Hepatic stellate cell (primary cell): Measurements from ENCODE around the gene KIAA0753.

Source experiments
- DNase-seq: peaks from one replicate; pipeline ENCODE4 v3.0.0; 2011; ENCODE audit warnings: low spot score

The KIAA0753 gene

DNA sequence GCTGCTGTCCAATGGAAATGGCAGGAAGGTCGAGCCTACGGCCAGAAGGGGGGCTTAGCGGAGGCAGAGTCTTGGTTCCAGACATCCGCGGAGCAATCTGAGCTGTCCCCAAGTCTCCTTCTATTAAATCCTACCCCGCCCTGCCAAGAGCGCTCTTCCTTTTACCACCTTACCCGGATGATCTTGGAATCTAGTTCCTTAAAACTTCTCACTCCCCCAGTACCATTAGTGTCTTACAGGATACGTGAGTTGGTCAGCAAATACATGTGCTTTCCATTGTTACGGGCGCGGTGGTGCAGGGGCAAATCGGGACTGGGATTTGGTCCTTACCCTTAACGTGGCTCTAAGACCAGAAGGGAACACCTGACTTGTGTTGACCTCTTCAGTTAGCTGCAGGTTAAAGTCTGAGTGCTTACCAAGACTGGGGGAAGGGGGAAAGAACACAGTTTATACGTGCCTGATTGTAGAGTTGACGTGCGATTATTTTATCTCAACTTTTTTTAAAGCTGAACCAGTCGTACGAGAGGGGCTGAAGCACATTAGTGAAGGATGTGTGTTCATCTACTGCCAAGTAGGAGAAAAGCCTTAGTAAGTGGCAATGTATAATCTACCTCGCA lies 844 bp upstream of the KIAA0753 start:
- no peak for DNase-seq

GRCh38 chr17:6639586-6640535 lies 650 bp downstream of the KIAA0753 start:
- peak; percentile 60 for DNase-seq

GRCh38 chr17:6639014-6639585 lies 1.4 kb downstream of the KIAA0753 start:
- DNase-seq: no peak

DNA sequence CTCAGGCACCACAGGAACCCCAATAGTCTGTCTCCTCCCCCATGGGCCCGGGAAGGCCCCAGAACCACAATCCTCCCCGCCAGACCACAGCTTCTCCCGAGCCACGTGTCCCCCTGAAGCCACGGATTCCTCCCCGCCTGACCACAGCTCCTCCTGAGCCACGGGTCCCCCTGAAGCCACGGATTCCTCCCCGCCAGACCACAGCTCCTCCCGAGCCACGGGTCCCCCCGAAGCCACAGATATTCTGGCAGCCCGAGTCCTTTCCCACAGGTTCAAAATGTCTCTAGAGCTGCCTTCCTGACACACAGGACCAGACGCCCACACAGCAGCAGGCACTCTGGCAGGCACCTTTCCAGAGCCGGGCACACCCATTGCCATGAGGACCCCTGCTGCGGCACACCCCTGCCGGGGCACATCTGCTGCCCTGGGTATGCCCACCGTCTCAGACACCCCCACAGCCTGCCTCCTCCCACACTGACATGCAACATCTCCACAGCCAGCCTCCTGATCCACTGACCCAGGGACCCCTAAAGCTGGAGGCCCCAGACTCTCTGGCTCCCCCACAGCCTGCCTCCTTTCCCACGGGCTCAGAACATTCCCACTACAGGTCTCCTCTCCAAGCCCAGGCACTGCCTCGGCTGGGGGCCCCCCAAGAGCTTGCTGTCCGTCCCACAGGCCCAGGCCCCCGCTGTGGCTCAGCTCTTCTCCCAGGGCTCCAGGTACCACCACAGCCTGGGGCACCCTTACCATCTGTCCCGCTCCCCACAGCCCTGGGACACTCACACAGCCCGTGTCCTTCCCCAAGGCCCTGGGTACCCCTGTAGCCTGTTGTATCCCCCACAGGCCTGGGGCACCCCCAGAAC lies 2.2 kb downstream of the KIAA0753 start:
- no peak for DNase-seq

- no peak for DNase-seq
Observed at GRCh38 chr17:6637458-6637840, 3.1 kb downstream of the KIAA0753 start.

GRCh38 chr17:6636616-6637457 lies 3.7 kb downstream of the KIAA0753 start:
- DNase-seq: no peak

- DNase-seq: no peak
Observed at GRCh38 chr17:6636105-6636504, 4.4 kb downstream of the KIAA0753 start.

- DNase-seq: no peak
Observed at GRCh38 chr17:6633263-6633662, 7.2 kb downstream of the KIAA0753 start.

DNA sequence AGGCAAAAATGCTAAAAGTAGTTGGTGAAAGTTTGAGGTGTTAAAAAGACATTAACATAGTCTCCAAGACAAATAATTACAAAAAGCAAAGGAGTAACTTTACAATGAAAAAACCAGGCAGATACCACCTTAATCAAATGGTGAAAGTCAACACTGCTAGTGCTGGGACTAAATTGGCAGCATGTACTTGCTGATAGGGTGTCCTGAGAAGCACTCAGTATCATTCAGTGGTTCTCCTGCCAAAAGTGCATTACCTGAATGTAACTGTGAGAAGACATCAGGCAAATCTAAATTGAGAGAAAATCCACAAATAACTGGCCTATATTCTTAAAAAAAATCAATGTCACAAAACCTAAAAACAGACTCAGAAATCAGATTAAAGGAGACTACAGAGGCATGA lies 8.0 kb downstream of the KIAA0753 start:
- no peak for DNase-seq

GRCh38 chr17:6630390-6630789 lies 10.1 kb downstream of the KIAA0753 start:
- DNase-seq: no peak

GRCh38 chr17:6627019-6627418 lies 13.5 kb downstream of the KIAA0753 start:
- DNase-seq: peak; percentile 22

GRCh38 chr17:6626616-6627015 lies 13.9 kb downstream of the KIAA0753 start:
- no peak for DNase-seq

GRCh38 chr17:6623941-6624340 lies 16.6 kb downstream of the KIAA0753 start:
- no peak for DNase-seq

DNA sequence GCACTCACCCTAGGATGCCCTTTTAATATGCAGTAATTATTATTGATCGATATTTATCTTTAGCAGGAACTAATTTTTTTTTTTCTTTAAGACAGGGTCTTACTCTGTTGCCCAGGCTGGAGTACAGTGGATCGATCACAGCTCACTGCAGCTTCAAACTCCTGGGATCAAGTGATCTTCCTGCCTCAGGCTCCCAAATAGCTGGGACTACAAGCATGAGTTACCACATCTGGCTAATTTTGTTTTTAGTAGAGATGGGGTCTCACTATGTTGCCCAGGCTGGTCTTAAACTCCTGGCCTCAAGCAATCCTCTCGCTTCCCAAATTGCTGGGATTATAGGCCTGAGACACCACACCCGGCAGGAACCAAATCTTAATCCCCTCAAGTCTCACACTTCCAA lies 29.3 kb downstream of the KIAA0753 start:
- DNase-seq: no peak

GRCh38 chr17:6610011-6610410 lies 30.5 kb downstream of the KIAA0753 start:
- DNase-seq: no peak

GRCh38 chr17:6608321-6608720 lies 32.2 kb downstream of the KIAA0753 start:
- no peak for DNase-seq

- no peak for DNase-seq
Observed at GRCh38 chr17:6605142-6605541, 35.4 kb downstream of the KIAA0753 start.

- DNase-seq: no peak
Observed at GRCh38 chr17:6603744-6604325, 36.7 kb downstream of the KIAA0753 start.

DNA sequence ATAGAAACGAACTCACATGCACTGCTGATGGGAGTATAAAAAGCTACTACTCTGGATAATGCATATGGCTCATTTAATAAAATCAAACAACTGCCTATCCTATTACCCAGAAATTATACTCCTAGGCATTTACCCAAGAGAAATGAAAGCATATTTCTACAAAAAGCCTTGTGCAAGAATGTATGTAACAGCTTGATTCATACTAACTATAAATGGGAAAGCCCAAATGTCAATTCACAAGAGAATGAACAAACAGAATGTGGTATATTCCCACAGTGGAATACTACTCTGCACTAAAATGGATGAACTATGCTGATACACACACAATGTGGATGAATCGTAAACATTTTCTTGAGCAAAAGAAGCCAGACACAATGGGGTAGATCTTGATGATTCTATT lies 38.4 kb downstream of the KIAA0753 start:
- DNase-seq: no peak

- DNase-seq: no peak
Observed at GRCh38 chr17:6599364-6599763, 41.1 kb downstream of the KIAA0753 start.

GRCh38 chr17:6597727-6598126 lies 42.8 kb downstream of the KIAA0753 start:
- DNase-seq: no peak
